Occipital lobe (tissue), 2 donors: Measurements from ENCODE around the gene IL13. TPM values are rescaled to one million over a fixed set of nuclear protein-coding genes. Genes with fewer than 3 reads are reported as not detected.

Experiments used
- DNase-seq: peaks from one replicate; lab custom pipeline; 2025; lab: John Stamatoyannopoulos, UW
- total RNA-seq: library from RNA; depleted of rRNA; stranded (reverse); fragments of >200 nt; gene quantifications from one replicate; pipeline ENCODE4 v1.2.3, GENCODE V29; 2014

The IL13 gene
- total RNA-seq, 1 donor from 2014 or later, result not detected

DNA sequence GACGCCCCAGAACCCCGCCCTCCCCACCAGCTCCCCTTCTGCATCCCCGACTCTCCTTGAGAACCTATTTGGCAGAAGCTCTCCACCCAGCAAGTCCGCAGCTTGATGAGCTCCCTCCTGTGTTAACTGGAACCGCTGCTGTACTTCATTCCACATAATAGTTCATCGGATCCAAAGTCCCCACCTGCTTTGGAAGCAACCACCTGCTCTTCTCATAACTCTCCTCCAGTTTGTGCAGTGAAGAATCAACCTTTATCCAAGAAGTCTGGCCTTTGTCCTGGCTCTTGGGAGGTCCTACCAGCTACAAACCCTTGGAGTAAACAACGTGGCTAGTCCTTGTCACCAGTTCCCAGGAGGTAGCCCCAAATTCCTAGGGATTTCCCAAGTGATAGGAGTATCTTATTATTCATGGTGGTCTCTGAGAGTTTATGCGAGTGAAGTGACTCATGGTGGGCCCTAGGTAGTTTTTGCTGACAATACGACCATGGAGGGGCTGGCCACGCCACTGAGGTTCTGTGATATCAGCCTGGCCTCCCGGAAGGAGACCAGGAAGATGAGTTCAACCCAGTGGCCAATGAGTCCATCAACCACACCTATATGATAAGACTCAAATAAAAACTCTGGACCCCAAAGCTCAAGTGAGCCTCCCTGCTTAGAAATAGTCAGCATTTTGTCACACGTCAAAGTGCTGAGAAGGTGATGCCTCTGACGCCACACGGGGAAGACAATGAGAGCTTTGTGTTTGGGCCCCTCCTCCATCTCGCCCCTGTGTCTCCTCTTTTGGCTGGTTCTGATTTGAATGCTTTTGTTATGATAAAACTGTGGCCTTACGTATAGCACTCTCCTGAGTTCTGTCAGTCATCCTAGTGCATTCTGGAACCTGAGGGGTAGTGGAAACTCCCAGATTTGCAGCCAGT, 12.3 kb downstream of the IL13 start:
- DNase-seq, result no peak

GRCh38 chr5:132671000-132671399, 13.0 kb downstream of the IL13 start:
- DNase-seq, result no peak

- no peak for DNase-seq
These were observed 15.5 kb downstream of the IL13 start for GRCh38 chr5:132673488-132673887.

DNA sequence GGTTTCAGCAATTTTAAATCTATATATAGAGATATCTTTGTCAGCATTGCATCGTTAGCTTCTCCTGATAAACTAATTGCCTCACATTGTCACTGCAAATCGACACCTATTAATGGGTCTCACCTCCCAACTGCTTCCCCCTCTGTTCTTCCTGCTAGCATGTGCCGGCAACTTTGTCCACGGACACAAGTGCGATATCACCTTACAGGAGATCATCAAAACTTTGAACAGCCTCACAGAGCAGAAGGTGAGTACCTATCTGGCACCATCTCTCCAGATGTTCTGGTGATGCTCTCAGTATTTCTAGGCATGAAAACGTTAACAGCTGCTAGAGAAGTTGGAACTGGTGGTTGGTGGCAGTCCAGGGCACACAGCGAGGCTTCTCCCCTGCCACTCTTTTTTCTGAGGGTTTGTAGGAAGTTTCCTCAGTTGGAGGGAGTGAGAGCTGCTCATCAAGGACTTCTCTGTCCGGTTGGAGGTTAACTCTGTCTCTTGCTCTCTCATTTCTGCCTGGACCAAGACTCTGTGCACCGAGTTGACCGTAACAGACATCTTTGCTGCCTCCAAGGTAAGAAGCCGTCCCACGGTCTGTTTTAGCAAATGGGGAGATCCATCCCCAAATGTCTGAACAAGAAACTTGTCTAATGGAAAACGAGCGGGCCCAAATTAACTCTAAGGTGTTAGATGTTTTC, 16.1 kb downstream of the IL13 start, which contains the start of gene IL4:
Gene IL4, plus strand, starts transcription at position 51 of the 692 bp plus-strand sequence. Its CDS starts 62 bp downstream, at position 113.
- DNase-seq, result no peak

DNA sequence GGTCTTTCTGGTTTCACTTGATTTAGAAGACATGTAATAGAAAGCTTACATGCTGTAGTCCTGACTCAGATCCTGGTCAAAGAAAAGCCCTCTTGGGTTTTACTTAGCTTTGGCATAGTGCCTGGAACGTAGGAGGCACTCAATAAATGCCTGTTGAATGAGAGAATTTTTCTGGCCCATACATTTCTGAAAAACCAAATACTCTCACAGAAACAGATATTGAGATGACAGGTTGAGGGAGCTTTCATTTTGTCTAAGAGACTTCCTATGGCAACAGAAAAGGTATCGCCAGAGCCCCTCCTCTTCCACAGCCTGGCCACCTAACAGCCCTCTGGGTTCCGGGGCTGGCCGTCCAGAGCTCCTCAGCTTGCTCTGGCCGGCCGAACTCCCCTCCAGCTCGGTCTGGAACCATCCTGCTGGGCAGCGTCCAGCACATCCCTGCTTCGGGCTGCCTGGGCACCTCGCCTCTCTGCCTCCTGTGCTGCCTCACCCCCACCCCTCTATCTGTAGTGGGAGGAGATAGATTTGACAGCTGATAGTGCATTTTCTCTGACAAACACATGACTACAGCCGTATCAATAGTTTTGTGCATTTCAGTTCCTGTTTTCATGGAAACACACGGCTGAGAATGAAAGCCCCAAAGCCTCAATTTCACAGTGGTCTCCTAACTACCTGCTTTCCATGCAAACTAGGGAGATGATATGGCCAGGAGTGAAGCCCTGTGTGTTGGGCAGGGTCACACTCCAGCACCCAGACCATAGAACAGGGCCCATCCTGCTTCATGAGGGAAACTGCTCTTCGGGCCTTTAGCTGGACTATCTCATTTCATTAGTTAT, 16.9 kb downstream of the IL13 start:
- DNase-seq, result no peak

DNA sequence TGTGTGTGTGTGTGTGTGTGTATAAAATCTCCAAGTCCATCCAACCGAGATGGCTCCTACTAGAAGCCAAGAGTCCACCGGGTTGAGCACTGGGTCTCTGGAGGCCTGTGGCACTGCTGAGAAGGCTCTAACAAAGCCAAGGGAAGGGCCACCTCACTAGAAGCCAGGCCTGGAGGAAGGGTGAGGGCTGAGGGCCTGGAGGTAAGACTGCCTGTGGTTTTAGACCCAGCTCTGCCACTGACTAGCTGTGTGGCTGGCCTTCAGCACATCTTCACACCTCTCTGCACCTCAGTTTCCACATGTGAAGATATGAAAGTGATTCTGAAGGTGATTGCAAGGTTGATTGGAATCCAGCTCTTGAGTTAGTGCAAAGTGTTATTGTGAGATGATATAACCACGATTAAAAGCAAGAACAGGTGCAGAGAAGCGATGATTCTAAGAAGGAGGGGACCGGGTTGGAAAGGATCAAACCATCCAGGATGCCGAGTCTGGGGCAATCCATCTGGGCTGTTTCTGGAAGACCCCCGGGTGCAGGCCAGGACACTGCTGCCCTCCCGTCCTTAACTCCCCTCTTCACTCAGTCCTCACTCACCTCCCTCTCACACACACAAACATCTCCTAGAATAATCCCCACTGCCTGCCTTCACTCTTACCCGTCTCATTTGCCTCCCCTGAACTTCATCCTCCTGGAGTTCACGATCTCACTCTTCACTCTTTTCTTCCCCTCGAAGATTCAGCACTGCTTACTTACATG, 18.1 kb downstream of the IL13 start:
- no peak for DNase-seq

- DNase-seq, result no peak
These were observed 19.2 kb downstream of the IL13 start for GRCh38 chr5:132677191-132677590.

- no peak for DNase-seq
These were observed 19.9 kb downstream of the IL13 start for GRCh38 chr5:132677682-132678400.

- DNase-seq, result no peak
These were observed 20.8 kb downstream of the IL13 start for GRCh38 chr5:132678735-132679134.

DNA sequence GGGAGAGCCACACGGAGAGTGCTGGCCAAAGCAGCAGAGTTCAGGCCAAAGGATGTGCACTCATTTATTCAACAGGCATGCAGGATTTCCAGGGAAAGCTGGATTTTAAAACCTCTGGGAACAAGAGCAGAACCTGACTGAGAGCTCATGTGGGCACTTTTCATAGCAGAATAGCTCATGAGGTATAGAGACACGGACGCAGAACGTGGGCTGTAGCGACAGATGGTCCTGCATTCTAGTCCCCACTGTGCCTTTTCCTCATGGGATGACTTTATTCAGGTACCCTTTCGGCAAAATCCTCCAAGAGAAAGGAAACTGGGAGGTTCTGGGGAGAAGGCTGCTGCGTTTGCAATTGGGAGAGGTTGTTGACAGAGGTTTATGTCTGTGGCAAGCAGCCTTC, 21.2 kb downstream of the IL13 start:
- no peak for DNase-seq

DNA sequence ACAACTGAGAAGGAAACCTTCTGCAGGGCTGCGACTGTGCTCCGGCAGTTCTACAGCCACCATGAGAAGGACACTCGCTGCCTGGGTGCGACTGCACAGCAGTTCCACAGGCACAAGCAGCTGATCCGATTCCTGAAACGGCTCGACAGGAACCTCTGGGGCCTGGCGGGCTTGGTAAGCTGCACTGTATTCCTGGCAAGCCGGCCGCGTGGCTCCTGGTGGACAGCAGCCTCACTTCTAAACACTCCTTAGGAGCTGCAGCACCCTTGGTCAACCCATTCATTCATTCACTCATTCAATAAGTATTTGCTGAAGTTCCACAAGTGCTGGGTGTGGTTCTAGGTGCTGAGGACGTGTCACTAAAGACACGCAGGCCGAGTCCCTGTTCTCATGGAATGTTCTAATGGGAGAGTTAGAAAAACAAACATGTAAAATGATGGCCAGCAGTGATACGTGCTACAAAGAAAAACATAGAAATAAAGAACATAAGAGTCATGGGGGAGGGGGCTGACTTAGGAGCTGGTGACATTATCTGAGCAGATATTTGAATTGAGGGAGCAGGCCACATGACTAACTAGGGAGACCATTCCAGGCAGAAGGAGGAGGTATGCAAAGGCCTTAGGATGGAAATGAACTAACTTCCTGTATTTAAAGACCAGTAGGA, 21.9 kb downstream of the IL13 start:
- no peak for DNase-seq

DNA sequence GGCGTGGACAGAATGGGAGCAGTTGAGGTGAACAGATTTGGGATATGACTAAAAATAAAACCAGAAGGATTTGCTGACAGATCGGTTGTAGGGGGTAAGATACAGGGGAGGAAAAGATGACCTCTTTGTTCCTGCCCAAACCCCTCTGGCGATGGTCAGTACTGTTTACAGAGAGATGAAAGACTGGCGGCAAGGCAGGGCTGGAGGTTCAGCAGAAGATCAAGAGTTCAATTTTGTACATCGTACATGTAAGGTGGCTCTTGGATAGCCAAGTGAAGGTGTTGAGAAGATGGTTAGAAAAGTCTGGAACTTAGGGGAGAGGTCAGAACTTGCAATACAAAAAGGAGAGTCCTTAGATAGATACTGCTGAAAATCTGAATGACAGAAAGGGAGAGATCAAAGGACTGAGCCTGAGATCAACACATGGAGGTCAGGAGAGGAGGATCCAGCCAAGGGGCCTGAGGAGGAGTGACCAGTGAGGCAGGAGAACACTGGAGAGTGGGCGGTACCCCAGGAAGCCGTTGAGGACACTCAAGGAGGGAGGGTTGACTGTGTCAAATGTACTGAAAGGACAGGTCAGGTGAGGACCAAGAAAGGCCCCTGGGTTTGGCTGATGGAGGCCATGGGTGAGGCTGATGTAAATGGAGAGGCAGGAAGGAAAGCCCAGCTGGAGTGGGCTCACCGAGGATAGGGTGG, 23.0 kb downstream of the IL13 start:
- DNase-seq, result no peak

DNA sequence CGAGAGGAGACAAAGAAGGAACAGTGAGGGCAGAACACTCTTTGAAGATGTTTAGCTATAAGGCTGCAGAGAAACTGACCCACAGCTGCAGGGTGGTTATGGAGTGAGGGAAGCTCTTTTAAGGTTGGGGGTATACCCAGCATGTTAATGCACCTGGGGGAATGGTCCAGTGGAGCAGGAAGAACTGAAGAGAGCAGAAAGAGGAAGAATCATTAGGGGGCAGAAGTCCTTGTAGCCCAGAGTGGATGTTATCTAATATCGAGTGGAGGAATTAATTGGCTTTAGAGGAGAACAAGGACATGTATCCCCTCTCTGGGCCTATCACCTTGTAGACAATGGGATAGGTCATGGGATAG, 23.5 kb downstream of the IL13 start:
- DNase-seq, result no peak

GRCh38 chr5:132681983-132682382, 24.0 kb downstream of the IL13 start:
- DNase-seq, result no peak

DNA sequence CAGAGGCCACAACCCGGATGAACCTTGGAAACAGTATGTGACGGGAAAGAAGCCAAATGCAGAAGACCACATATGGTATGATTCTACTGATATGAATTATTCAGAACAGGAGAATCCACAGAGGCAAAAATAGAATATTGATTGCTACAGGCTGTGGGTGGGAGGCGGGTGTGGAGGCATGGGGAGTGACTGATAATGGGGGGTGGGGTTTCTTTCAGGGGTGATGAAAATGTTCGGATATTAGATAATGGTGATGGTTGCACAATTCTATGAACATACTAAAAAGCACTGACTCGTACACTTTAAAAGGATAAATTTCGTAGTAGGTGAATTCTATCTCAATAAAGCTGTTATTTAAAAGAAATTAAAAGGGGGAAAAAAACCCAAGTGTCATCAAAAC, 26.5 kb downstream of the IL13 start:
- no peak for DNase-seq

- no peak for DNase-seq
These were observed 27.1 kb downstream of the IL13 start for GRCh38 chr5:132684922-132685720.

DNA sequence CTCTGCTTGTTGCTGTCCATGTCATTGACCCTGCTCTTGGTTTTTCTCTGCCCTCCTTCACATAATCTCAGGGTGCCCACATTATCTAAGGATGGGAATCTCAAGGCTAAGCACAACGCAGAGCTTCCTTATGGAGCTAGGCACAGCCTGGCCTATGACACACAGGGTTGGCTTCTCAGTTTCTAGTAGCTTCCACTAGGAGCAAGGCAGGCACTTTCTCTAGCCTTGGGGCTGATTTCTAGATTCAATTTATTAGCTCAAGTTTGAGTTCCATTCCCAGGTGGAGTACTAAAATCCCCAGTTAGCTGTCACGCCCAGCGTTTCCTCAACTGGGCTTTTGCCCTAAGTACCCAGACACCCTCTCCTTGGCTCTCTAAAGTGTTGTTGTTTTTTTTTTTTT, 28.2 kb downstream of the IL13 start:
- DNase-seq, result no peak

GRCh38 chr5:132687995-132688394, 30.0 kb downstream of the IL13 start:
- DNase-seq, result no peak
